Hematopoietic multipotent progenitor cell treated with erythropoietin and hydrocortisone succinate and interleukin-3 and kit ligand, for 15 days (in vitro differentiated cells): ENCODE measurements around the gene XPR1.
A peak's percentile ranks its signal among the peaks of the same experiment; 100 is the strongest.

Experiments used
- DNase-seq: peaks from one replicate; pipeline ENCODE4 v3.0.0-alpha.2; 2015; ENCODE audit warnings: low spot score

The XPR1 gene

DNA sequence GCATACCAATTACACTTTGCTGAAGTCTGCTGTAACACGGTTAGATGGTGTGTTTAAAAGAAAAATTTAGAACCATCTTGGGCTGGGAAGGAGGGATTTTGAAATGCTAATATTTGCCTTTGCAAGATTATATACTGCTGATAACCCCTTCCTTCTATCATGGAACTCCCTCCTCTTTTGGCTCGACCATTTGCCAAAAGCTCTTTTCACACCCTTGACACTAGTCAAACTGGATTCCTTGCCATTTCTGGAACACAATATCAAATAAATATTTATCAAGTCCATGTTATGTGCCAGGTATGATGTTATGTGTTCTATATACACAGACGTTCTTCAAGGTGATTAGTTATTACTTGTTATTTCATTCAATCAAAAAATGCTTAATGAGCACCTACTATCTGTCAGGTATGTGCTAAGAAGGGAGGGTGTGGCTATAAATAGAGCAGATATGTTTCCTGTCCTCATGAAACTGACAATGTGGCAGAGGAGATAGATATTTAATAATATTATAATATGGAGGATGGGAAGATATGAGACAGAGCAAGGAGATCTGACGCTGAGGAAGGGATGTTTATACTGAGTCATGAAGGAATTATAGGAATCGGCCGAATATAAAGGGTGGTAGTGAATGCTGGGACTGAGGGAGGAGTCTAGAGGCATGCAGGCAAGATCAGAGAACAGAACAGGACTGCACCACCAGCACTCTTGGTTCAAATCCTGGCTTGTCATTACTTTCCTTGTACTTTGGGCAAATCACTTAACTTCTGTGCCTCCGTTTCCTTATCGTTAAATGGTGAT lies 16.1 kb upstream of the XPR1 start:
- DNase-seq: no peak

DNA sequence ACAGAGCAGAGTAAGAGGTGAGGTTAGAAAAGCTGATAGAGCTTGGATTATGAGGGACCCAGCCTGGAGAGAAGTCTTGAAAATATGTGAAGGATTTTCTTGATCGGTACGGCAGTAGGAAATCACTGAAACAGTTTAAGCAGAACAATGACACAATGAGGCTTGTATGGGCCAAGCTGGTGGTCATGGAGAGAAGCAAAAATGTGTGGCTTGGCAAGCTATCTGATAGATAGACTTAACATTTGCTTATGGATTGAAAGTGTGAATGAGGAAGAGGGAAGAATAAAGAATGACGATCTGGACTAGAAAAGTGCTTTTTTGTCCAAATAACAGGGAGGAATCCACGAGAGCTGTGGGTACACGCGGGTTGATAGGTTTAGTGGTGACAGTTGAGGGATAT lies 15.4 kb upstream of the XPR1 start:
- DNase-seq: no peak

DNA sequence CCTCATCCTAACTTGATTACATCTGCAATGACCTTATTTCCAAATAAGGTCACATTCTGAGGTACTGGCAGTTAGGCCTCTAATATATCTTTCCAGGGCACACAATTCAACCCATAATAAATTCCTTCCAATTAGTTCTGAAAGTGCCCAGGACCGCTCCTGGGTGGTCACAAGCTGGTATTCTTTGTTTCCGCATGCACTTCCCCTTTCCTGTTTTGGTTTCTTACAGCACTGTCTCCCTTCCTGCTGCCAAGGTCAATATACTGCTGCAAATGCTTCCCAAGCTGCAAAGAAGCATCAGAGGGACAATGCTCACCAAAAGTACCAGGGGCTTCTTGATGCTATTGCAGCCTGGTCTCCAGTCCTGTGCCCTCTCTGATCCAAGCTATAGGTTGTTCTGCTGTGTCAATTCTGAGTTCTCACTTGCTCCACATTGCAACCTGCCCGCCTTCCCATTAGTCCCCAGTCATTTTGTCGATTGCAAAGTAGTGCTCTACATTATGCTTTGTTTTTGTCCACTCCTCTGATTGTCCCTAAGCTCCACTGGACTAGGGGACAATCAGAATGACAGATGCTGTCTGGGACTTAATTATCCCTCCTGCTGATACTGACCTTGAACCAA lies 13.9 kb upstream of the XPR1 start:
- no peak for DNase-seq

DNA sequence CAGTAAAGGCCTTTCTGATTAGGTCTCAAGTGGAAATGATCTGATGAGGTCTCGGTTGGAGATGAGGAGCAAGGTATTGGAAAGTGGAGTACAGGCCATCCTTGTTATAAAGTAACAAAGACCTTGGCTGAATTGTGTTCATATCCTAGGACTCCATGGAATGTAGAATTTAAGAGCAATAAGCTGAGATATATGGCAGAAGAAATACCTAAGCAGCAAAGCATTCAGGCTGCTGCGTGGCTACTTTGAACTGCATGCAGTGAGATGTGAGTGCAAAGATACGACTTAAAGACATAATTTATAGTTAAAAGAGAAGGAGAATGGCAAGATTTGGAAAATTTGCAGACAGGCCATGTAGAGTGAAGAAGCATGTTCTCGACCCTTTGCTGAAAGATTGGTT lies 11.2 kb upstream of the XPR1 start:
- DNase-seq: no peak

DNA sequence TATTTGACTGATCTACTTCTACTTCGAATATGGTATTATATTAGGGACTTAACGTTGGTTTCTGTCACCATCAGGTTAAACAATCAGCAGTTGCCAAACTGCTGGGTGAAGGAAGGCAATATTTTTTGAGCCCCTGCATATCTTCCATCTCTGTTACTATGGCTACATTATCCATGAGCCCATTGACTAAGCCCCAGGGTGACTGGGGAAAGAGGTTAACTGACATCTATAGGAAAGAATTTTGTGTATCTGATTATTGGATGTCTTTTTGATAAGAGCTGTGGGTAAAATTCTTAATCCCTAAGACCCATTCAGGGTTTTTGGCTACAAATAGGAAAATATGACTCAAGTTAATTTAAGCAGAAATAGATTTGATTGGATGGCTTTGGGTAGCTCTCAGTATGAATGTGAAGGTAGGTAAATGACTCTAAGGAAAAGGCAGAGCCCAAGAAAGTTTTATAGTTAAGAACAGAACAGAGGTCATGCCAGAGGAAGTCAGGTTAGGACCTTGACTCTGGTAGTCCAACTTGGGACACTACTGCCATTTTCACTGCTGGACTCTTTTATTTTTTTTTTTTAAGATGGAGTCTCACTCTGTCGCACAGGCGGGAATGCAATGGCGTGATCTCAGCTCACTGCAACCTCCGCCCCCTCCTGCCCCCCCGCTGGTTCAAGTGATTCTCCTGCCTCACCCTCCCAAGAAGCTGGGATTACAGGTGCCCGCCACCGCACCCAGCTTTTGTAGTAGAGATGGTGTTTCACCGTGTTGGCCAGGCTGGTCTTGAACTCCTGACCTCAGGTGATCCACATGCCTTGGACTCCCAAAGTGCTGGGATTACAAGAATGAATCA lies 8.9 kb upstream of the XPR1 start:
- no peak for DNase-seq

DNA sequence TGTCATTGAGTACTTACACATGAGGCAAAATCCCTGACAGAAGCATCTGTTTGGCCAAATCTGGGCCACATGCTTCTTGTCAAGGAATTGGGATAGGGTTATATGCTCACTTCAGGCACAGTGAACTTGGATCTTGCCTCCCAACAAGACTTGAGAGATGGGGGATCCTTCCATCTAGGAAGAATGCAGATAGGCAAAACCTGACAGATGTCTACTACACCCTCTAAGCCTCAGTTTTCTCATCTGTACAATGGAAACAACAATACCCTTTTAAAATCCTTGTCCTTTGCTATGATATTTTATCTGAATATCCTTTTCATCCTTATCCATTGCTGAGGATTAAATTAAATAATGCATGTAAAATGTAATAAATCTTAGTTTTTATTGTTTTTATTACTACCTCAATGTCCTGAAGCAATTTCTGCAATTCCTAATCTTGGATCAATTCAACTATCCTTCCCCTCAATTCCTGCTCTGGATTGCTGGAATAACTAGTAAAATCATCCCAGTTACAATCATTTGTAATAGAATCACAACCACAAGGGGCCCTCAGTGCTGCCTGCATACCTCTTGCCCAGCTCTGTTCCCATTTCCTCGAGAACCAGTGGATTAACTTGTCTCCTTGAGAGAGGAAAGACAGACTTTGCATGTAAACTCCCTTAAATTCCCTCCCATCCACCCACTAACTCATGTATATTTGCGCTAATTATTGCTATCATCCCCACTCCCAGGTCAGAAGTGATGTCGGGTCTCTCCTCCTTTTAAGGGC lies 8.1 kb upstream of the XPR1 start:
- DNase-seq: no peak

DNA sequence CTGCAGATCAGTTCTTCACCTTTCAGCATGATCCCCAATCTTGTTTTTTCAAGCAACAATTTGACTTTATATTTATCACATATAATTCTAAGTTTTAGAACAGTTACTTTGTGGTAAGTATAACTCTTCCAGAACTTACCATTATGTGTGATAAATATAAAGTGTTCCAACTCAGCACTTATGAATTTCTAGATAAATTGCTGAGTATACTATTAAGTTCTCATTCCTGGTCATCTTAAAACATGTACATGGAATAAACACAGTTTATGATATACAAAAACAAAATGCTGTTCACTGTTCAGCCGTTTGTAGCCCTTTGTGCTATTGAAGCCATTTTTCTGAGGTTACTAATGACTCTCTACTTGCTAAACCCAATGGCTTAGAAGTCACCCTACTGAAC lies 5.1 kb upstream of the XPR1 start:
- DNase-seq: no peak

DNA sequence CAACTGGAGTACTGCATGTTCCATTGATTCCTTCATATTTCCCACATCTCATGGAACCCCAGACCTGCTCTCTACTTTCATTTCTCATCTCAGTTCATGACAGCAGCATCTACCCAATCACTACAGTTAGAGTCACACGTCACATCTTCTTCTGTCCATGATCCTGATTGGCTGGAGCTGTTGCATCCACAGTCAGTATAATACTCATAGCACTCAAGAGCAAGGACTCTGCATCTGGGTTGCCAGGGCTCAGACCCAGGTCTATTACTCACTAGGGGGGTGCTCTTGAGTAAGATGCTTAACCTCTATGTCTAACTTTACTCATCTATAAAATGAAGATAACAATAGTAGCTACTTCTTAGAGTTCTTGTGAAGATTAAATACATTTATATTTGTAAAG lies 4.4 kb upstream of the XPR1 start:
- DNase-seq: no peak

DNA sequence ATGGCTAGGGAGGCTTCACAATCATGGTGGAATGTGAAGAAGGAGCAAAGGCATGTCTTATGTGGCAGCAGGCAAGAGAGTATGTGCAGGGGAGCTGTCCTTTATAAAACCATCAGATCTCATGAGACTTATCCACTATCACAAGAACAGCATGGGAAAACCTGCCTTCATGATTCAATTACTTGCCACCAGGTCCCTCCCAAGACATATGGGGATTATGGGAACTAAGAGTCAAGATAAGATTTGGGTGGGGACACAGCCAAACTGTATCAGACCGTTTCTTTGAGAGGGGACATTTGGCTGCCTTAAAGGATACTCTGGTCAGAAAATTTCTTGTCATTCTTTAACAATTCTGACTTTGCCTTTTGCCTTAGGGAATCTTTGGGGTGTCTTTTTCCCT lies 3.2 kb upstream of the XPR1 start:
- DNase-seq: no peak

DNA sequence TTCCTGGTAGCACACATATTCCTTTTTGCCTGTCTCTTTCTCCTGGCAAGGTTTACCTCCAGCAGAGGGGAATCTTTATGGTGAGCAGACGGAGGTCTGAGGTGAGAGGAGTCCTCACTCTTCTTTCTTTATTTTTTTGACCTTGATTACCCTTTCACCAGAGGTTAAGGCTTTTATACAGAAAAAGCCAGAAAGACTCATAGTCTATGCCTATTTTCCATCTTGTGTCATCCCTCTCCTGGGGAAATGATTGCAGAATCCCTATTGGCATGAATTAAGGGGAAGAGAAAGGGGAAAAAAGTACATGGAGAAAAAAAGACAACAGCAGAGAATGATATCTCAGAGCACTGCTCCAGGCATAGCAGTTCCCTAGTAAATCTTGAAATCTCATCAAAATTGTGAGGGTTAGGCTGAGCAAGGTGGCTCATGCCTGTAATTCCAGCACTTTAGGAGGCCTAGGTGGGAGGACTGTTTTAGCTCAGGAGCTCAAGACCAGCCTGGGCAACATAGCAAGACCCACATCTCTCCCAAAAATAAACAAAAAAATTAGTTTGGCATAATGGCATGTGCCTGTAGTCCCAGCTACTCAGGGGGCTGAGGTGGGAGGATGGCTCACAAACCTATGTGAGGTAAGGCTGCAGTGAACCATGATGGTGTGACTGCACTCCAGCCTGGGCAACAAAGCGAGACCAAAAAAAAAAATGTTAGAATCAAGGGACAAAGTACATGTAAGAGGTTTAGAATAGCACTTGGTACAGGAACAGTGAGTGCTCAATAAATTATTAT lies 1.2 kb upstream of the XPR1 start:
- DNase-seq: no peak

DNA sequence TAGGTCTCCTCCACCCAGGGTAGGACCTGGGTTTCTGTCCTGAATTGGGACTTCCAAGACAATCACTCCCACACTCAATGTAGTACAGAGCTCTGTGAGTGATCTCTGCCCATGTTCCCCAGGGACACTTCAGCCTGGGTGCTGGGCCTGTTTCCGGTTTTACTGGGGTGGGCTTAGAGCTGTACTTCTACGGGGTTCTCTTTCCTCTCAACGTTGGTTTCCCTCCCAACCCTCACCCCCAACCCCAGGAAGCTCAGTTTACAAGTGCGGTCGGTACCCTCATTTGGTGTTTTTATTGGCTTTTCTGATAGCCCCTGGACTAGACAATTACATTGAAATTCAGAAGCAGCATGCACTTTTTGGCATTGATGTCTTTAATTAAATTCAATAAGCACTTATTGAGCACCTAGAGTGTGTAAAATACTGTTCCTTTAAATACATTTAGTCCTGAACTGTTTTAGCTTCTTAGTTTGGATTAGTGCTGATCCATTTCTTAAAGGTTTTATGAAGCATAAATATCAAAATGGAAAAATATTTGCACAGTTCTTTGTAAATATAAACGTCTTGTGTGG lies 542 bp upstream of the XPR1 start:
- DNase-seq: no peak

DNA sequence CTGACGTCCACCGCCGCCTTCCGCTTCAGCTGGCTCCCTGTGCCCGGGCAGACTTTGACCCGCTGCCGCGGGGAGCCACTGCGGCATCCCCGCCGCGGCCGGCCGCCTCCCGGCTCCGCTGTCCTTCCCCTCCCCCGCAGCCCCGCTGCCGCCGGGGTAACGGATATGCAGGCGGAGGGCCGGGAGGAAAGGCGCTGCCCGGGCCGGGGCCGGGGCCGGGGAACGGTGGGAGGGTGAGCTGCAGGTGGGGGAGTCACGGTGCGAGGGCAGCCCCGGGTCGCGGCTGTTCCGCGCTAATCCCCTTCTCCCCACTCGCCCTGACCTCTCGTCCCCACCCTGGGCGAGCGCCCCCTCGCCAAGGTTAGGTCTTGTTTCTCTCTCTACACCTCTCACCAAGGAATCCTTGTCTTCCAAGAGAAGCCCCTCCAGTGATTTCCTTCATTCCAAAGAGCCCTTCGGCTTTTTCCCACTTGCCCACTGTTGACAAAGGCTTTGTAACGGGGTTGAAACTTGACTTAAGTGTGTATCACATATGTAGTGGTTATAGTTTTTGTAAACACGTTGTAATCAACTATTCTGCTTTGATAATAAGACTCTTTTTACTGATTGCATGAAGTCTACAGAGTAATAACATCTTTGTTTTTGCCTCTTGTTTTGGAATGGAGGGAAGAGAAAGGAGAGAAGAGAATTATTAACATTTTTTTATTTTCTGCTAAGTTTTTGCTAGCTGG lies 669 bp downstream of the XPR1 start:
- peak; percentile 48 for DNase-seq

DNA sequence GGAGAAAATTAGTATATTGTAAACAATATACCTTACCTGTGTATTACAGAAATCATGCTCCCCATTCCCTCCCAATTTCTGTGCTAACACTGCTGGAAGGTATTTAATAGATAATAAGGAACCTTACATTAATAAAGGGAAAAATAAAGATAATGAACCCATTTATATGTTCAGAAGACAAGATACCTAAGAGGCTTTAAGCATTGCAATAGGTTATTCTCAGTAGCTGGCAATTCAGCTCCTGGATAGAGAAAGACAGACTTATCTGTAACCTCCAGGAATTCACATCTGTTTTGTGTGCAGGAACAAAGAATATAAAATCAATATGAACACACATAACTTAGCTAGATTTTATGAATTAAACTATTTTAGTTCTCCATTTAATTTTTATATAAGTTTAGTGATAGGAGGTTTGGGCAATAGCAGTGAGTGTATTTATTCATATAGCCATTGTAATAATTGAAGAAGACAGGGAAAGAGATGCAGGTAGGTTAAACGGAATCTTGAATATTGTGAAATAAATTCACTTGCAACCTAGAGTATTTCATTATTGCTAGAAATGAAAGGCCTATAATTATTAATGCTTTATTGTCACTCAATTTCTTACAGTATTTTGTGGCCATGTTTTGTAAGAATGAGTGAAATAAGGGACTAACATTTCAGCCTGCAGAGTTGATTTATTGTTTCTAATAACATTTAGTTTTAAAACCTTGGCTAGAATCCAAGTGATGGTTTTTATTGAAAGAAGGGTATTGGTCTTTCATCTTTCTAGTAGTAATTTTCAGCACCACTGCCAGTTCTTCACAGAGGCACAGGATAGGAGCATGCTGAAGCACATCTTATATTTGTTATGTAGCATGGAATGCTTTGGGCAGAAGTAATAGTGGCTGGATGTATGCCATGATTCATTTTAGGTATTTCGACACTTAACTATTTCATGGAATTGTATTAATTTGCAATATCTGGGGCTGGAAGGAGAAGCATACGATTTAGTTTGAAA lies 1.5 kb downstream of the XPR1 start:
- no peak for DNase-seq

DNA sequence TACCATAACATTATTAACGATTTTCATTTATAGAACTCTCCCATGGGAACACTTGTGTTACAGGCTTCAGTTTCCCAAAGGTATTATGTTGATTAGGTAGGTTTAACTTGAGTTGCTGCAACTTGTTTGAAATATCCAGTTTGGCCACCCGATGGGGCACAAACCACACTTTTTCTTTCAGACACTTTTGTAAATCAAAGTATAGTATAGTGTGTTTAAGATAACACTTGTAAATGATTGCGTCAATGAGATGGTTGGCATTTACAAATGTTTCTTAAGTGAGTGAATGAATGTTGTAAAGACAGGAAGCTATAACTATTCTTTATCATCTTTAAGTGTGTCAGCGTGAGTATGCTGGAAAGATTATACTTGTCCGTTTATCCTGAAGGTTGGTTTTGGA lies 4.3 kb downstream of the XPR1 start:
- no peak for DNase-seq

DNA sequence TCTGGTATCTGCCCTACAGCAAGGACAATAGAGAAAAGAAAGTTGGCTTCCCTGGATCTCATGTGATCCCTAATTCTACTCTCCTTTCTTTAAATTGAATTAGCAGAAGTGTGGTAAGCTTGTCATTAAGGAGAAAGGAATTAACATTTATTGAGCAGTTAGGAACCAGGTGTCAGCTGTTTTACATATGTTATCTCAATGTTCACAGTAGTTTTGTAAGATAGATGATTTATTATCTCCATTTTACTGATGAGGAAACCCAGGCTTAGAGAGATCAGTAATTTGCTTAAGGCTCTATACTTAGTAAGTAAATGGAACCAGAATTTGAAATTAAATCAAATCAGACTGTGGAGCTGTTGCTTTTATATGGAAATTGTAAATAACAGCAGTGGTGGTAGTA lies 8.0 kb downstream of the XPR1 start:
- DNase-seq: no peak

DNA sequence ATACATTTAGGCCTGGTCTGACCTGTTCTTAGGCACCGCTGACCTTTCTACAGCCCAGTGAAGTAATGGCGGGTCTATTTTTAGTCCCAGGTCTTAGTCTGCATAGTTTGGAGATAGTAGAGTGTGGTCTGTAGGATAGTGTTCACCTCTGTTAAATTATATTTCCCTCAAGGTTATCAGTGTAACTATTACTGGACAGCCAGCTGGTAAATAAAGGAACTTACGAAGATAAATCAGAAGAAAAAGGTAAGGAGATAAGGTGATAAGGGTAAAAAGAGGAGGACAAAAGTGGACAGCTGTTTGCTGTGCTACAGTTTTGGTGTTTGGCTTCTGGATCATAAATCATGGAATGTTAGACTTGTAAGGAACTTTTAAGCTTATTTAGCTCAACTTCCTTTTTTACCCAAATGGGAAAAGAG lies 8.7 kb downstream of the XPR1 start:
- DNase-seq: no peak

DNA sequence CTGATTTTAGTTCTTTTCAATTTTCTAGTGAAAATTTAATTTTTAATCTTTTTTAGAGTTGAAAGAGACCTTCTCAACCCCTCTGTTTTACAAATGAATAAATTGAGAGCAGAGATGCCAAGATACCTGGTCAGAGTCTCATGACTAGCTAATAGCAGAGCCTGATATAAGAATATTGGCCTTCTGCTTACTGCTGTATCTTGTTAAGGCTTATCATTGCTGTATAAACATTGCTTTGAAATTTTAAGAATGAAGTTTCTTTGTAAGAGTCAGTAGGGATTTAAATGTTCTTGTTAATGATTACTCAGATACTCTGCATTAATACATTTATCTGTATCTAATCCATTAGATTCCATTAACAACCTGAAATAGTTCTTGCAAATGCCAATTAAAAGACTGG lies 9.8 kb downstream of the XPR1 start:
- no peak for DNase-seq

DNA sequence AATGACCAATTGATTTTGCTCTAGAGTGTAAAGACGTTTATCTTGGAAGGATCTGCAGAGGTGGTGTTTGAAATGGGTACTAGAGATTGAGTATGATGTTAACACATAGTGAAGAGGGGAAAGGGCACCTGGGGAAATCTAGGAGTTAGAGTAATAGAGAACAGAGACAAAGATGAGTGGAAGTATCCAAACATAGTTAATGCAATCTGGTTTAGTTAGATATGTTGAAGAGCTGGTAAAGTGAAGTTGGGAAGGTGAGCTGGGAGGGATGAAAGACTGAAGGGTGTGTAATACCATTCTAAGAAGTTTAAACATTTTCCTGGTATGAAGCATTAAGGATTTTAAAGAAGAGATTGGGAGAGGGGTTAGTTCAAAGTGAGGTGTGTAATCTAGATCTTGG lies 11.0 kb downstream of the XPR1 start:
- DNase-seq: no peak

DNA sequence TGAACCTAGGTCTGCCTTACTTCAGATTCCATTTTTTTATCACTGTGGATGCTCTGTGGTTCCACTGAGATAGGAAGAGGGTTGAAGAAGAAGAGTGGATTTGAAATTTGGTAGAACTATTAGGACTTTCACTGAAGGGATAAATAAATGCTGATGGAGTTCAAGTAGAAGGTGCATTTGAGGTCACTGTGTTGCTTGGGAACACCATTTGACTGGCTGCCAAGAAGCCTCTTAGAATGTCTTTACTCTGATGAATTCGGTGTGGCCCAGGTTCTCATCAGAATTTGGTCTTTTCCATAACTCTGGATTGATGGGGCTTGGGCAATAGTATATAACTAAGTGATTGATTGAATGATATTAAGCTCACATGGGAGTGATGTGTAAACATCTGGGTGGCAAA lies 11.9 kb downstream of the XPR1 start:
- no peak for DNase-seq
